Natural killer cell (primary cell): ENCODE measurements around the gene KDM4C. TPM values are rescaled to one million over a fixed set of nuclear protein-coding genes. Genes with fewer than 3 reads are reported as not detected.

Source experiments
- ATAC-seq, 3 donors: fragments of 150-1000 bp in 2 of 3; fragments of 200-7000 bp in 1 of 3; cut with Tn5 transposase; 1 replicate in 1 of 3; 2 replicates in 2 of 3; pipeline ENCODE4 v1.10.0; 2021; ENCODE audit warnings: mild to moderate bottlenecking in 2 of 3, moderate library complexity in 2 of 3
- DNase-seq, 2 donors: peaks; one replicate each; pipeline versions ENCODE4 v3.0.0 to v3.0.0-alpha.2; 2013 to 2021; ENCODE audit warnings: mixed read lengths in 1 of 2
- H3K27ac ChIP-seq: one replicate; pipeline ENCODE4 v1.5.1; 2013; ENCODE audit warnings: mild to moderate bottlenecking, low read length
- H3K27me3 ChIP-seq: one replicate; pipeline ENCODE4 v1.6.1; 2013; ENCODE audit warnings: low read length; ENCODE audit not compliant: control insufficient read depth, insufficient read depth
- H3K36me3 ChIP-seq: one replicate; pipeline ENCODE4 v1.6.1; 2013; ENCODE audit warnings: low read length; ENCODE audit not compliant: control insufficient read depth, insufficient read depth
- H3K4me1 ChIP-seq: one replicate; pipeline ENCODE4 v1.6.1; 2013; ENCODE audit warnings: low read length; ENCODE audit not compliant: control insufficient read depth, insufficient read depth
- H3K4me3 ChIP-seq: one replicate; pipeline ENCODE4 v1.5.1; 2013; ENCODE audit warnings: low read length
- H3K9me3 ChIP-seq: one replicate; pipeline ENCODE4 v1.6.1; 2013; ENCODE audit warnings: low read length; ENCODE audit not compliant: control insufficient read depth, insufficient read depth
- H3K27ac Mint-ChIP-seq, 2 donors: one replicate each; pipeline ENCODE4 v1.8.0; 2022; ENCODE audit warnings: mild to moderate bottlenecking in 2 of 2, mixed read lengths in 2 of 2, moderate library complexity in 1 of 2
- H3K27me3 Mint-ChIP-seq, 2 donors: one replicate each; pipeline ENCODE4 v1.8.0; 2022; ENCODE audit warnings: low read depth in 2 of 2, mixed read lengths in 2 of 2
- H3K36me3 Mint-ChIP-seq: one replicate; pipeline ENCODE4 v1.8.0; 2022; ENCODE audit warnings: mixed read lengths
- H3K4me1 Mint-ChIP-seq, 2 donors: one replicate each; pipeline ENCODE4 v1.8.0; 2022; ENCODE audit warnings: mixed read lengths in 2 of 2
- H3K4me3 Mint-ChIP-seq: one replicate; pipeline ENCODE4 v1.8.0; 2022; ENCODE audit warnings: mild to moderate bottlenecking, moderate library complexity, mixed read lengths
- H3K9me3 Mint-ChIP-seq, 2 donors: one replicate each; pipeline ENCODE4 v1.8.0; 2022; ENCODE audit warnings: mixed read lengths in 2 of 2
- CTCF ChIP-seq: fragments of 200-600 bp; IDR thresholded peaks from one replicate; pipeline ENCODE4 v1.8.0; 2022; ENCODE audit warnings: antibody characterized with exemption
- WGBS: methylation state at CpG from one replicate; pipeline ENCODE4 v1.1.7; 2013; ENCODE audit warnings: missing lambda C conversion rate; ENCODE audit not compliant: insufficient coverage; 5-methylcytosine and 5-hydroxymethylcytosine counted together
- intact Hi-C: fragments of 100-400 bp; cut with micrococcal nuclease; formaldehyde crosslinking; loops from one replicate; pipeline ENCODE4 v1.14.2; 2022
- total RNA-seq, 4 donors: library from RNA; stranded (reverse); fragments of 120-200 nt in 1 of 4; gene quantifications; one replicate each; pipeline versions ENCODE4 v1.2.3 to v1.2.4, GENCODE V29; 2013 to 2022

KDM4C gene
- total RNA-seq, 3 donors from 2014 or later (not counting 1 experiment from before 2014, with no cell fraction given): 115 to 137 (median 116) TPM

- DNase-seq (no peak), ATAC-seq (no peak)
- H3K9me3 Mint-ChIP-seq: no peaks in the 10 kb centered on the region
- peaks cover 9 to 11% of the 10 kb centered on the region in 2 donors for H3K4me1 Mint-ChIP-seq
- Histone ChIP-seq H3K9me3 (no peaks in the 10 kb centered on the region), H3K27me3 (no peaks in the 10 kb centered on the region), H3K4me1 (peaks cover 17% of the 10 kb centered on the region), H3K27ac (no peak overlapping the region), H3K36me3 (no peaks in the 10 kb centered on the region), H3K4me3 (peak overlapping the region; percentile 53)
- WGBS: 96% methylated on average over 9 of the region's 9 CpGs
- H3K36me3 Mint-ChIP-seq: no peaks in the 10 kb centered on the region
- no peaks in the 10 kb centered on the region for H3K27me3 Mint-ChIP-seq
- no peak for TF ChIP-seq CTCF
- H3K4me3 Mint-ChIP-seq: no peak overlapping the region
- H3K27ac Mint-ChIP-seq: peak overlapping the region in 1 of 2 donors; percentile 81
- intact Hi-C loops: loop anchor here (5.0 kb wide), 1 partner anchor 41 kb away; the partner anchor contains the start of gene KDM4C
Measured at GRCh38 chr9:6716766-6717165, 41.0 kb upstream of the KDM4C start.

- no peaks in the 10 kb centered on the region for H3K9me3 ChIP-seq
- no peaks in the 10 kb centered on the region for H3K36me3 ChIP-seq
- H3K27ac Mint-ChIP-seq: no peak overlapping the region
- no peak overlapping the region for H3K4me3 Mint-ChIP-seq
- no peak overlapping the region for H3K4me3 ChIP-seq
- no peaks in the 10 kb centered on the region for H3K36me3 Mint-ChIP-seq
- no peaks in the 10 kb centered on the region for H3K9me3 Mint-ChIP-seq
- no peaks in the 10 kb centered on the region for H3K4me1 Mint-ChIP-seq
- ATAC-seq (no peak), DNase-seq (no peak)
- 97% methylated on average over 2 of the region's 2 CpGs for WGBS
- peaks cover 0 to 4% of the 10 kb centered on the region in 2 donors for H3K27me3 Mint-ChIP-seq
- H3K4me1 ChIP-seq: no peaks in the 10 kb centered on the region
- intact Hi-C loops: no loop called here
- no peak for TF ChIP-seq CTCF
- H3K27ac ChIP-seq: no peak overlapping the region
- H3K27me3 ChIP-seq: no peaks in the 10 kb centered on the region
Measured at GRCh38 chr9:6723881-6724420, 33.8 kb upstream of the KDM4C start.

- Mint-ChIP-seq H3K36me3 (no peaks in the 10 kb centered on the region), H3K9me3 (no peaks in the 10 kb centered on the region), H3K27me3 (no peaks in the 10 kb centered on the region), H3K4me3 (no peak overlapping the region), H3K4me1 (no peaks in the 10 kb centered on the region), H3K27ac (no peak overlapping the region)
- Histone ChIP-seq H3K27ac (no peak overlapping the region), H3K9me3 (no peaks in the 10 kb centered on the region), H3K4me1 (no peaks in the 10 kb centered on the region), H3K27me3 (no peaks in the 10 kb centered on the region), H3K4me3 (no peak overlapping the region), H3K36me3 (no peaks in the 10 kb centered on the region)
- DNase-seq (no peak), ATAC-seq (no peak)
- no peak for TF ChIP-seq CTCF
- WGBS: 96% methylated on average over 3 of the region's 3 CpGs
- intact Hi-C loops: no loop called here
Measured at GRCh38 chr9:6733257-6733656, 24.5 kb upstream of the KDM4C start.

GRCh38 chr9:6733831-6734230 lies 23.9 kb upstream of the KDM4C start:
- intact Hi-C loops: no loop called here
- no peak overlapping the region for H3K27ac Mint-ChIP-seq
- 80% methylated on average over 6 of the region's 6 CpGs for WGBS

More at GRCh38 chr9:6733831-6734230, 23.9 kb upstream of the KDM4C start:
- H3K4me3 Mint-ChIP-seq: no peak overlapping the region
- Histone ChIP-seq H3K9me3 (no peaks in the 10 kb centered on the region), H3K4me1 (no peaks in the 10 kb centered on the region), H3K27ac (no peak overlapping the region), H3K4me3 (no peak overlapping the region), H3K27me3 (no peaks in the 10 kb centered on the region), H3K36me3 (no peaks in the 10 kb centered on the region)
- DNase-seq (no peak), ATAC-seq (no peak)
- no peaks in the 10 kb centered on the region for H3K4me1 Mint-ChIP-seq
- no peaks in the 10 kb centered on the region for H3K27me3 Mint-ChIP-seq
- no peaks in the 10 kb centered on the region for H3K36me3 Mint-ChIP-seq
- no peaks in the 10 kb centered on the region for H3K9me3 Mint-ChIP-seq
- TF ChIP-seq CTCF: no peak
